ENCODE measurements around the gene TAC4. TPM values are rescaled to one million over a fixed set of nuclear protein-coding genes. Genes with fewer than 3 reads are reported as not detected.
A peak's percentile ranks its signal among the peaks of the same experiment; 100 is the strongest.

Gene TAC4
- total and polyA plus RNA-seq, 9 of the 15 experiments (the other 6 are each of a cell fraction or from before 2014, with no cell fraction given), result 0.17 TPM; not detected in 8

GRCh38 chr17:49866019-49866380 lies 18.1 kb upstream of the TAC4 start:
- Histone ChIP-seq H3K36me3 (ENCODE audit: control insufficient read depth, insufficient read depth, low read length) (no peaks in the 10 kb centered on the region), H3K27ac (ENCODE audit: extremely low read depth, low read depth, low read length) (no peak overlapping the region), H4K20me1 (replicated peaks; ENCODE audit: control insufficient read depth, insufficient read depth, low read length) (peaks cover 7% of the 10 kb centered on the region), H3K4me1 (replicated peaks in 1 of 2; ENCODE audit: control insufficient read depth in 2 of 2, insufficient read depth in 2 of 2, low read length in 2 of 2) (peaks cover 0 to 6% of the 10 kb centered on the region in 2 experiments; a peak in 3 of 5 replicates), H2AFZ (ENCODE audit: low read depth, low read length) (no peak overlapping the region), H3K9me1 (ENCODE audit: control insufficient read depth, insufficient read depth, low read length) (no peaks in the 10 kb centered on the region), H3K4me3 (no peak overlapping the region), H3K4me2 (ENCODE audit: insufficient read depth, low read length) (no peak overlapping the region), H3K27me3 (ENCODE audit: control insufficient read depth in 2 of 2, insufficient read depth in 2 of 2, low read length in 2 of 2) (peaks cover 14 to 64% of the 10 kb centered on the region in 2 experiments), H3K9me3 (replicated peaks; ENCODE audit: control insufficient read depth, insufficient read depth, low read depth, low read length) (no peaks in the 10 kb centered on the region), H3K79me2 (ENCODE audit: control insufficient read depth, insufficient read depth, low read length) (no peaks in the 10 kb centered on the region), H3K9ac (ENCODE audit: insufficient read depth in 1 of 2, low read depth in 2 of 2, low read length in 2 of 2) (no peak overlapping the region)
- intact Hi-C loops (cut with micrococcal nuclease), result no loop called here
- CTCF ChIA-PET (ENCODE audit: low intra/inter-chr PET ratio), result no interaction called here
- TF ChIP-seq ZNF830 (CRISPR knock-in tag; IDR thresholded peaks at IDR 0.05) (no peak), SMARCC2 (IDR thresholded peaks at IDR 0.05; ENCODE audit: low read depth) (no peak), EWSR1 (IDR thresholded peaks at IDR 0.05; ENCODE audit: borderline replicate concordance, low read depth, partially characterized antibody) (no peak), MYNN (IDR thresholded peaks at IDR 0.05) (no peak), MYNN (CRISPR knock-in tag; IDR thresholded peaks at IDR 0.05) (no peak)
- no TSS peak for BruUV-seq (replicated peaks)
- in situ Hi-C loops (cut with MboI), result no loop called here
- ATAC-seq (no peak), DNase-seq (ENCODE audit: extremely low read depth in 1 of 4, low spot score in 3 of 4) (no peak), FAIRE-seq (no peak)
- POLR2A ChIA-PET, result interaction anchor here (0.6 to 1.1 kb wide), 2 partner anchors 9 to 169 kb away, joined by 3 read pairs; no protein-coding TSS in a partner anchor
- 0% methylated on average over 1 of the region's 1 CpG for WGBS (ENCODE audit: insufficient coverage, low coverage, missing lambda C conversion rate)

GRCh38 chr17:49862781-49863331 lies 15.0 kb upstream of the TAC4 start:
- Histone ChIP-seq H3K9me3 (replicated peaks; ENCODE audit: control insufficient read depth, insufficient read depth, low read depth, low read length) (no peaks in the 10 kb centered on the region), H4K20me1 (replicated peaks; ENCODE audit: control insufficient read depth, insufficient read depth, low read length) (peaks cover 7% of the 10 kb centered on the region), H3K9me1 (ENCODE audit: control insufficient read depth, insufficient read depth, low read length) (no peaks in the 10 kb centered on the region), H3K36me3 (ENCODE audit: control insufficient read depth, insufficient read depth, low read length) (no peaks in the 10 kb centered on the region), H2AFZ (ENCODE audit: low read depth, low read length) (no peak overlapping the region), H3K79me2 (ENCODE audit: control insufficient read depth, insufficient read depth, low read length) (no peaks in the 10 kb centered on the region), H3K9ac (ENCODE audit: insufficient read depth in 1 of 2, low read depth in 2 of 2, low read length in 2 of 2) (peak overlapping the region in 1 of 2 experiments; percentile 8; a peak in 1 of 4 replicates), H3K27me3 (ENCODE audit: control insufficient read depth in 2 of 2, insufficient read depth in 2 of 2, low read length in 2 of 2) (peaks cover 14 to 49% of the 10 kb centered on the region in 2 experiments), H3K27ac (ENCODE audit: extremely low read depth, low read depth, low read length) (no peak overlapping the region), H3K4me2 (ENCODE audit: insufficient read depth, low read length) (no peak overlapping the region), H3K4me1 (replicated peaks in 1 of 2; ENCODE audit: control insufficient read depth in 2 of 2, insufficient read depth in 2 of 2, low read length in 2 of 2) (peaks cover 0 to 13% of the 10 kb centered on the region in 2 experiments; a peak in 3 of 5 replicates), H3K4me3 (no peak overlapping the region)
- WGBS (ENCODE audit: insufficient coverage, low coverage, missing lambda C conversion rate), result 3% methylated on average over 15 of the region's 17 CpGs
- no TSS peak for BruUV-seq (replicated peaks)
- TF ChIP-seq ZNF764 (CRISPR knock-in tag; IDR thresholded peaks at IDR 0.05; ENCODE audit: low read depth) (no peak), CEBPB (tag; IDR thresholded peaks at IDR 0.05) (peak; percentile 69), ZNF316 (IDR thresholded peaks at IDR 0.05) (0 out of 2 replicates have a peak, but pooled peaks have one; percentile 14), CEBPG (CRISPR knock-in tag; IDR thresholded peaks at IDR 0.05) (peak; percentile 47), CEBPG (tag; conservative IDR thresholded peaks at IDR 0.05 in 1 of 2, IDR thresholded peaks at IDR 0.05 in 1 of 2) (peak; percentile 28 to 46; a peak in 1 of 4 replicates)
- intact Hi-C loops (cut with micrococcal nuclease) (no loop called here), in situ Hi-C loops (cut with MboI) (loop anchor here (5.0 kb wide), 1 partner anchor 134 kb away; the partner anchor contains the start of gene DLX3)
- ATAC-seq (no peak), DNase-seq (ENCODE audit: extremely low read depth in 1 of 4, low spot score in 3 of 4) (peak in 2 of 4 experiments; percentile 42), FAIRE-seq (no peak)
- ChIA-PET CTCF (ENCODE audit: low intra/inter-chr PET ratio) (interaction anchor here (6.8 kb wide), 1 partner anchor 134 kb away, joined by 134 read pairs; the partner anchor contains the start of gene DLX3), POLR2A (interaction anchor here (0.6 to 1.8 kb wide), 2 partner anchors 117 to 134 kb away, joined by 3 to 8 read pairs; no protein-coding TSS in a partner anchor)

All from K562 (cell line).